Gastroesophageal sphincter (tissue), 4 donors: ENCODE data around the gene SNTG2. TPM values are rescaled to one million over a fixed set of nuclear protein-coding genes. Genes with fewer than 3 reads are reported as not detected.

Experiments
- ATAC-seq: fragments of 150-250 bp; one replicate; pipeline ENCODE4 v1.9.1; 2016; ENCODE audit warnings: mild to moderate bottlenecking, moderate library complexity
- H3K27ac ChIP-seq, 4 donors: fragments of 200-600 bp; sonication (generic) in 3 of 4; 1 replicate in 3 of 4; 2 replicates in 1 of 4; pipeline ENCODE4 v1.5.1; 2016 to 2019
- H3K27me3 ChIP-seq: fragments of 200-600 bp; sonication (generic); one replicate; pipeline ENCODE4 v1.5.1; 2019
- H3K36me3 ChIP-seq, 2 donors: fragments of 200-600 bp; sonication (generic); one replicate each; pipeline ENCODE4 v1.5.1; 2019; ENCODE audit warnings: control low read depth in 1 of 2
- H3K4me1 ChIP-seq, 3 donors: fragments of 200-600 bp; sonication (generic); 1 replicate in 2 of 3; 2 replicates in 1 of 3; pipeline ENCODE4 v1.5.1; 2016 to 2019; ENCODE audit warnings: control low read depth in 2 of 3
- H3K4me3 ChIP-seq, 2 donors: fragments of 200-600 bp; sonication (generic); one replicate each; pipeline ENCODE4 v1.5.1; 2019; ENCODE audit warnings: mild to moderate bottlenecking in 1 of 2, moderate library complexity in 1 of 2
- H3K9me3 ChIP-seq, 3 donors: fragments of 200-600 bp; sonication (generic); one replicate each; pipeline ENCODE4 v1.5.1; 2017 to 2019; ENCODE audit warnings: control low read depth in 2 of 3
- EP300 ChIP-seq: sonication (generic); formaldehyde crosslinking; IDR thresholded peaks from one replicate; pipeline ENCODE4 v1.6.1; 2017; ENCODE audit warnings: antibody characterized with exemption, mild to moderate bottlenecking
- POLR2A ChIP-seq, 2 donors: fragments of 450-650 bp; IDR thresholded peaks; one replicate each; pipeline ENCODE4 v1.6.1; 2017; ENCODE audit warnings: antibody characterized with exemption in 2 of 2, mild to moderate bottlenecking in 2 of 2, moderate library complexity in 1 of 2
- POLR2AphosphoS5 ChIP-seq: sonication (generic); formaldehyde crosslinking; IDR thresholded peaks from one replicate; pipeline ENCODE4 v1.6.1; 2017; ENCODE audit warnings: antibody characterized with exemption
- WGBS, 2 donors: methylation state at CpG; one replicate each; pipeline ENCODE4 v1.1.5; 2018; ENCODE audit warnings: low coverage in 1 of 2; 5-methylcytosine and 5-hydroxymethylcytosine counted together
- total RNA-seq, 4 donors: library from RNA; depleted of rRNA; stranded (reverse); fragments of >200 nt; gene quantifications; one replicate each; pipeline ENCODE4 v1.1.0, GENCODE V29; 2016
- TF ChIP-seq, protein P1 (sequence below), 4 experiments: fragments of 200-600 bp in 2 of 4; fragments of 450-650 bp in 2 of 4; sonication (generic) in 1 of 4; IDR thresholded peaks; one replicate each; pipeline ENCODE4 v1.5.1; 2017 to 2019; ENCODE audit warnings: antibody characterized with exemption in 4 of 4, mild to moderate bottlenecking in 2 of 4, moderate library complexity in 2 of 4

SNTG2 gene
- total RNA-seq, 4 donors from 2014 or later: 1.5 to 7.9 (median 4.3) TPM

DNA sequence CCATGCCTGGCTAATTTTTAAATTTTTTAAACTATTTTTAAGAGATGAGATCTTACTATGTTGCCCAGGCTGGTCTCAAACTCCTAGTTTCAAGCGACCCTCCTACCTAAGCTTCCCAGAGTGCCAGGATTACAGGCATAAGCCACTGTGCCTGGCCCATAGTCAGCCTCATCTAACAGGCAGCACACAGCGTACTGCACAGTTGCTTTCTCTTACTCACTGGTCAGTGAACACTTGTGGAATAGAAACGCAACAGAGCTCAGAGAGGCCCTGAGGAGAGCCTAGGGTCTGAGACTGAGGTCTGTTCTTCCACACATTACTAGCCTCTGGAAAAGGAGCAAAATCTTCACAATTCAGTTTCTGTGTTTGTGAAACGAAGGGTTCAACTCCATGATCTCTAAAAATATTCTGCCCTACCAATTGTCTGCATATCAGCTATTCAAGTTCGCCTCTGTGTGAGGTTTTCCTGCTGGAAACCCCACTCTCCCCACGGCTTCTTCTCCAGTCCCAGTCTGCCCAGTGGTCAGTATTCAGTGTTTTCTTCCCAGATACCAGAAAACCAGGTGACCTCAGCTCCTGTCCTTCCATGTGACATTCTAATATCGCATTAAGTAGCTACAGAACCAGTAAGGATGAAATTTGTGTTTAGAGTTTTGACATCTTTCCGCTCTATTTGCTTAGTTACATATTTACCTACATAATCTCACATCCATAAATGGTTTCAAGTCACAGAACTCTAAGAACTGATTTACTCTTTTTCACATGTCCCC lies 26.6 kb upstream of the SNTG2 start:
- TF ChIP-seq, protein P1, sequence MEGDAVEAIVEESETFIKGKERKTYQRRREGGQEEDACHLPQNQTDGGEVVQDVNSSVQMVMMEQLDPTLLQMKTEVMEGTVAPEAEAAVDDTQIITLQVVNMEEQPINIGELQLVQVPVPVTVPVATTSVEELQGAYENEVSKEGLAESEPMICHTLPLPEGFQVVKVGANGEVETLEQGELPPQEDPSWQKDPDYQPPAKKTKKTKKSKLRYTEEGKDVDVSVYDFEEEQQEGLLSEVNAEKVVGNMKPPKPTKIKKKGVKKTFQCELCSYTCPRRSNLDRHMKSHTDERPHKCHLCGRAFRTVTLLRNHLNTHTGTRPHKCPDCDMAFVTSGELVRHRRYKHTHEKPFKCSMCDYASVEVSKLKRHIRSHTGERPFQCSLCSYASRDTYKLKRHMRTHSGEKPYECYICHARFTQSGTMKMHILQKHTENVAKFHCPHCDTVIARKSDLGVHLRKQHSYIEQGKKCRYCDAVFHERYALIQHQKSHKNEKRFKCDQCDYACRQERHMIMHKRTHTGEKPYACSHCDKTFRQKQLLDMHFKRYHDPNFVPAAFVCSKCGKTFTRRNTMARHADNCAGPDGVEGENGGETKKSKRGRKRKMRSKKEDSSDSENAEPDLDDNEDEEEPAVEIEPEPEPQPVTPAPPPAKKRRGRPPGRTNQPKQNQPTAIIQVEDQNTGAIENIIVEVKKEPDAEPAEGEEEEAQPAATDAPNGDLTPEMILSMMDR (IDR thresholded peaks at IDR 0.05): no peak
- TF ChIP-seq POLR2A (IDR thresholded peaks at IDR 0.05): no peak
- no peak for TF ChIP-seq POLR2AphosphoS5
- no peak for TF ChIP-seq EP300
- H3K9me3 ChIP-seq: no peaks in the 10 kb centered on the region
- no peak for ATAC-seq
- peaks cover 11% of the 10 kb centered on the region for H3K27me3 ChIP-seq
- WGBS, 2 donors: 73 to 76% methylated on average over 7 to 8 of the region's 8 CpGs
- no peaks in the 10 kb centered on the region for H3K4me1 ChIP-seq
- H3K27ac ChIP-seq: no peak overlapping the region
- no peaks in the 10 kb centered on the region for H3K36me3 ChIP-seq
- no peak overlapping the region for H3K4me3 ChIP-seq

DNA sequence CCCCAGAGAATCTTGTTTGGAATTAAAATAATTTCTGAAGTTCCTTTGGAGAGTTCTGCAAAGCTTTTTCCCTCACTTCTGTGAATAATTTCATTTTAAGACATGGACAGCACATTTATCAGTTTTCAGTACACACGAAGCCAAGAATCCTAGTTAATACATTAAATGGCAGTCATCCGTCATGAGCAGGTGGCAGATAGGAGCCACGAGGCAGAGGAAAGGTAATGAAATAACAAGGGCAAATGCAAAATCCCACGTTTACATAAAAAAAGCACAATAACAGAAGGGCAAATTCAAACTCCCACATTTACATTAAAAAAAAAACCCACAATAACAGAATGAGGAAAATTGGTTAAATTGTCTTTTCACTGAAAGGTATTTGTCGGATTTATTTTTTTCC lies 25.9 kb upstream of the SNTG2 start:
- ATAC-seq: no peak
- peaks cover 11% of the 10 kb centered on the region for H3K27me3 ChIP-seq
- H3K27ac ChIP-seq: no peak overlapping the region
- TF ChIP-seq POLR2AphosphoS5 (no peak), POLR2A (IDR thresholded peaks at IDR 0.05) (no peak), EP300 (no peak)
- TF ChIP-seq, protein P1 (IDR thresholded peaks at IDR 0.05): no peak
- 38 to 58% methylated on average over 3 to 5 of the region's 5 CpGs for WGBS, 2 donors
- H3K4me1 ChIP-seq: no peaks in the 10 kb centered on the region
- H3K4me3 ChIP-seq: no peak overlapping the region
- no peaks in the 10 kb centered on the region for H3K9me3 ChIP-seq
- H3K36me3 ChIP-seq: no peaks in the 10 kb centered on the region

DNA sequence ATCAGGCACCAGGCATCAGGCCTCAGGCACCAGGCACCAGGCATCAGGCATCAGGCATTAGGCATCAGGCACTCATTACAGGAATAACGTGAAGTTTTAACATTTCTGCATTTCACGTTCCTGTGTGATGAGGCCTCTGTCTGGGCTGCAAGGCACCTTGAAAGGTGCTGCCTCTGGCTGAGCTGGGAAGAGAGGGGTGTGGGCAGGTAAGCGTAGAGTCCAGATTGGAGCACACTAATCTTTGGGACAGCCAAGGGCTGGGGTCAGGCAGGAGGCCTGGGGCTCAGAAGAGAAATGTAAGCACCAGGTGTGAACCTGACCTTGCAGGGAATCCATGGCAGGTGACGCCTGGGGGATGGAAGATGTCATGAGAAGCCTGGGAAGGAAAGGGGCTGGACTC lies 25.3 kb upstream of the SNTG2 start:
- H3K4me3 ChIP-seq: no peak overlapping the region
- H3K27ac ChIP-seq: no peak overlapping the region
- ATAC-seq: no peak
- TF ChIP-seq POLR2A (IDR thresholded peaks at IDR 0.05): no peak
- TF ChIP-seq, protein P1 (IDR thresholded peaks at IDR 0.05): no peak
- no peak for TF ChIP-seq POLR2AphosphoS5
- no peaks in the 10 kb centered on the region for H3K36me3 ChIP-seq
- whole genome bisulfite sequencing, 2 donors: 85% methylated on average over 3 of the region's 4 CpGs; no CpG with 5 or more reads in 1 of the 2 donors
- no peaks in the 10 kb centered on the region for H3K9me3 ChIP-seq
- H3K4me1 ChIP-seq: no peaks in the 10 kb centered on the region
- H3K27me3 ChIP-seq: peaks cover 11% of the 10 kb centered on the region

DNA sequence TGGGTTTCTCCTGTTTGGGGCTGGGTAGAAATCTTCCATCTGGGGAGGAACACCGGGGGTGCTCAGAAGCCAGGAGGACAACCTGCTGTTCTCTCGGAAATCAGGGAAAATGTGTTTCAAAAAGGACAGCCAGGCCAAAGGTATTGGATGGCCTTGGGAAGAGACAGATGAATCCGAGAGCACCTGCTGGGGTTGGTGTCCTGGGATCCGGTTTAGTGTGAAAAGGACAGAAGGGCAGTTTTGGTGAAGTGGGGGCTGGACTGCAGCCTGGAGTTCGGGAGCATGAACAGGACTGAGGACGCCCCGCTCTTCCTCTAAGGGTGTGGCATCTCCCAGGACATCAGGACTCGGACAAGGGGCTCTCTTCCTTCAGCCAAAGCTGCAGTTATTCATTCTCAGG lies 24.9 kb upstream of the SNTG2 start:
- Histone ChIP-seq H3K4me3 (no peak overlapping the region), H3K4me1 (no peaks in the 10 kb centered on the region), H3K36me3 (no peaks in the 10 kb centered on the region), H3K27me3 (peaks cover 7% of the 10 kb centered on the region), H3K9me3 (no peaks in the 10 kb centered on the region), H3K27ac (no peak overlapping the region)
- TF ChIP-seq EP300: no peak
- no peak for TF ChIP-seq POLR2AphosphoS5
- TF ChIP-seq, protein P1 (IDR thresholded peaks at IDR 0.05): no peak
- TF ChIP-seq POLR2A (IDR thresholded peaks at IDR 0.05): no peak
- no peak for ATAC-seq
- WGBS, 2 donors: 78 to 83% methylated on average over 3 to 8 of the region's 8 CpGs

DNA sequence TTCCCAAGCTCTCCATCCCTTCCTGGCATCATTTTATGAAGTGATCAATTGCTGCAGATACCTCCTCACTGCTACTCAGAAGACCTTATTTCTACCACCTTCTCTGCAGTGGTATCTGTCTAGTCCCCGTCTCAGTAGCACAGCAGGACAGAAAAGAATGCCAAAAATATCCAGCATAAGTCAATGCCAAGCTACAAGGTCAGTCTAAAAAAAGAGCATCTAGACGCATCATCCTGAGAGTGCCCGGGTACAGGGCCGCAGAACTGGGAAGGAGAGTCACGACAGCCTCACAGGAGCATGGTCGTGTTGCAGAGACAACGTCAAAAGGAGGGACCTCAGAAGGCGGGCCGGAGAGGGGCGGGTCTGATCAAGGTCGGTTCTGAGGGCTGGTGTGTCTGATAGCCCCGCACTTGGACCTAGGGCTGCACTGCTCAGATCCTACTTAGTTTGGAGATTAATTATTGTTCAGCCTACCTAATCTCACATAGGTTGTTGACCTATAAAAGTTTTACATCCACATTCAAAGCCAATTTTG lies 24.3 kb upstream of the SNTG2 start:
- WGBS, 2 donors: 83 to 86% methylated on average over 4 to 11 of the region's 12 CpGs
- H3K27me3 ChIP-seq: peaks cover under 1% of the 10 kb centered on the region
- H3K9me3 ChIP-seq: no peaks in the 10 kb centered on the region
- ATAC-seq: no peak
- H3K36me3 ChIP-seq: no peaks in the 10 kb centered on the region
- H3K4me3 ChIP-seq: no peak overlapping the region
- H3K27ac ChIP-seq: no peak overlapping the region
- no peaks in the 10 kb centered on the region for H3K4me1 ChIP-seq
- TF ChIP-seq EP300 (no peak), POLR2AphosphoS5 (no peak), POLR2A (IDR thresholded peaks at IDR 0.05) (no peak)
- TF ChIP-seq, protein P1 (IDR thresholded peaks at IDR 0.05): no peak
